Keratinocyte (primary cell): ENCODE results near the gene DCAF12L2. TPM values are rescaled to one million over a fixed set of nuclear protein-coding genes. Genes with fewer than 3 reads are reported as not detected.

Experiments
- DNase-seq: peaks from one replicate; pipeline ENCODE4 v3.0.0-alpha.2; 2011; ENCODE audit warnings: low read depth, missing footprints, low spot score
- FAIRE-seq: peaks from 2 replicates; lab custom pipeline; 2011; peaks lifted over from hg19 to GRCh38; lab: Jason Lieb, UNC
- H2AFZ ChIP-seq: 2 replicates; pipeline ENCODE4 v1.6.0; 2012; ENCODE audit warnings: low read length, control low read depth, inconsistent platforms; ENCODE audit not compliant: control insufficient read depth
- H3K27ac ChIP-seq: 2 replicates; pipeline ENCODE4 v1.5.1; 2011; ENCODE audit warnings: low read length; ENCODE audit not compliant: control insufficient read depth, insufficient read depth
- H3K27me3 ChIP-seq: 3 replicates; pipeline ENCODE4 v1.6.0; 2011; ENCODE audit warnings: low read length; ENCODE audit not compliant: control insufficient read depth, insufficient read depth; ENCODE audit errors: extremely low read depth
- H3K36me3 ChIP-seq, 2 experiments: 2 replicates in 1 of 2; 3 replicates in 1 of 2; pipeline ENCODE4 v1.5.1; 2011; ENCODE audit warnings: low read length in 2 of 2, mild to moderate bottlenecking in 1 of 2; ENCODE audit not compliant: control insufficient read depth in 2 of 2, insufficient read depth in 2 of 2; ENCODE audit errors: extremely low read depth in 1 of 2
- H3K4me1 ChIP-seq: 3 replicates; pipeline ENCODE4 v1.5.1; 2011; ENCODE audit warnings: low read length; ENCODE audit not compliant: control insufficient read depth, insufficient read depth; ENCODE audit errors: extremely low read depth
- H3K4me2 ChIP-seq: 3 replicates; pipeline ENCODE4 v1.6.0; 2011; ENCODE audit warnings: low read depth, low read length; ENCODE audit not compliant: control insufficient read depth, insufficient read depth; ENCODE audit errors: extremely low read depth
- H3K4me3 ChIP-seq, 3 experiments: fragments of 200-600 bp in 1 of 3; sonication (generic) in 1 of 3; 2 replicates in 2 of 3; 3 replicates in 1 of 3; pipeline ENCODE4 v1.5.1; 2011 to 2016; ENCODE audit warnings: low read length in 3 of 3, mild to moderate bottlenecking in 3 of 3, control low read depth in 2 of 3, inconsistent platforms in 1 of 3, low read depth in 1 of 3, mixed read lengths in 1 of 3, mixed run types in 1 of 3, moderate library complexity in 1 of 3; ENCODE audit not compliant: control insufficient read depth in 2 of 3, insufficient read depth in 2 of 3; ENCODE audit errors: extremely low read depth in 1 of 3
- H3K79me2 ChIP-seq: 2 replicates; pipeline ENCODE4 v1.6.0; 2012; ENCODE audit warnings: low read length; ENCODE audit not compliant: control insufficient read depth, insufficient read depth
- H3K9ac ChIP-seq: 3 replicates; pipeline ENCODE4 v1.6.0; 2011; ENCODE audit warnings: low read length; ENCODE audit not compliant: control insufficient read depth, insufficient read depth; ENCODE audit errors: extremely low read depth
- H3K9me1 ChIP-seq: 3 replicates; pipeline ENCODE4 v1.6.0; 2011; ENCODE audit warnings: low read length; ENCODE audit not compliant: control insufficient read depth, insufficient read depth; ENCODE audit errors: extremely low read depth
- H3K9me3 ChIP-seq: 2 replicates; pipeline ENCODE4 v1.5.1; 2012; ENCODE audit warnings: low read depth, low read length; ENCODE audit not compliant: control insufficient read depth
- H4K20me1 ChIP-seq: 3 replicates; pipeline ENCODE4 v1.6.0; 2011; ENCODE audit warnings: low read length; ENCODE audit not compliant: control insufficient read depth, insufficient read depth; ENCODE audit errors: extremely low read depth
- CTCF ChIP-seq, 3 experiments: IDR thresholded peaks in 1 of 3; conservative IDR thresholded peaks in 1 of 3; optimal IDR thresholded peaks in 1 of 3; 2 replicates in 2 of 3; 3 replicates in 1 of 3; pipeline versions ENCODE3 to v1.5.1; 2011; ENCODE audit warnings: low read length in 3 of 3, mild to moderate bottlenecking in 3 of 3, moderate library complexity in 2 of 3, control low read depth in 1 of 3, inconsistent platforms in 1 of 3; ENCODE audit not compliant: insufficient read depth in 2 of 3; ENCODE audit errors: extremely low read depth in 1 of 3
- EZH2 ChIP-seq: IDR thresholded peaks from one replicate; pipeline ENCODE4 v1.6.1; 2012; ENCODE audit warnings: inconsistent platforms, mild to moderate bottlenecking, low read length, moderate library complexity
- dilution Hi-C: fragments of 300-500 bp; cut with MboI; formaldehyde crosslinking; loops from one replicate; pipeline ENCODE4 v1.7.0; 2020; ENCODE audit warnings: low sequenced_read_pairs; ENCODE audit not compliant: extremely low pct_ligation_motif_present
- polyA plus RNA-seq, 5 experiments: library from polyadenylated mRNA; depleted of rRNA in 3 of 5; stranded (reverse) in 3 of 5; stranded (forward) in 1 of 5; unstranded in 1 of 5; fragments of >200 nt; gene quantifications; 1 replicate in 1 of 5; 2 replicates in 3 of 5; 3 replicates in 1 of 5; pipeline versions ENCODE4 v1.2.1 to v1.2.3, GENCODE V29; 2011 to 2012; ENCODE audit warnings: missing spikeins in 2 of 5, low read depth in 1 of 5, low replicate concordance in 1 of 5

Gene DCAF12L2
- polyA plus RNA-seq, 1 donor (not counting 4 experiments of a cell fraction or from before 2014, with no cell fraction given) = 0.04 TPM

- Histone ChIP-seq H3K27ac (no peak overlapping the region), H4K20me1 (no peaks in the 10 kb centered on the region), H2AFZ (no peak overlapping the region), H3K9me3 (no peaks in the 10 kb centered on the region), H3K36me3 (no peaks in the 10 kb centered on the region), H3K9ac (no peak overlapping the region), H3K79me2 (no peaks in the 10 kb centered on the region), H3K9me1 (no peaks in the 10 kb centered on the region), H3K4me1 (no peaks in the 10 kb centered on the region), H3K27me3 (no peaks in the 10 kb centered on the region), H3K4me3 (no peak overlapping the region), H3K4me2 (no peak overlapping the region)
- no peak for FAIRE-seq
- no peak for DNase-seq
- TF ChIP-seq CTCF (optimal IDR thresholded peaks at IDR 0.05 in 1 of 3, IDR thresholded peaks at IDR 0.05 in 1 of 3, conservative IDR thresholded peaks at IDR 0.05 in 1 of 3; ENCODE audit: extremely low read depth in 1 of 3, insufficient read depth in 2 of 3, low read length in 3 of 3) = no peak
- TF ChIP-seq EZH2 = no peak
- dilution Hi-C loops = no loop called here
These were observed 11.2 kb upstream of the DCAF12L2 start for GRCh38 chrX:126177133-126177840.

DNA sequence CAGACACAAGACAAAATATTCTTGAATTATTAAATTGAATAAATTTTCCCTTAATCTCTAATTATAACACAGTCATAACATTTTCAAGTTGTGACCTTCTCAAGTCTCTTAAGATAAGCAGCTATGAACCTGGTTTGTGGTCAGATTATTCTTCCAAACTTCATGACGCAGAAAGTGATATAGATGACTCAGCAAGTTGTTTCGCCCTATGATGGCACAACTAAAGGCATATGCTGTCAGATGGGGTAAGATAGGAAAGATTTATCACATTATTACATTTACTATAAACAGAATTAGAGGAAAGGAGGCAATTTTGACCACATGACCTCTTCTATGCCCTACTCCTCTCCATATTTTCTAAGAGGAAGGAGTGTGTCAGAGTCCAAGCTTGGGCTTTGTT, 4.6 kb upstream of the DCAF12L2 start:
- H3K9me3 ChIP-seq = no peaks in the 10 kb centered on the region
- peaks cover 6% of the 10 kb centered on the region for H3K27me3 ChIP-seq
- no peak overlapping the region for H3K4me2 ChIP-seq
- H3K9me1 ChIP-seq = no peaks in the 10 kb centered on the region
- dilution Hi-C loops = no loop called here
- no peak overlapping the region for H3K9ac ChIP-seq
- no peaks in the 10 kb centered on the region for H3K79me2 ChIP-seq
- no peak for FAIRE-seq
- H3K27ac ChIP-seq = no peak overlapping the region
- H3K36me3 ChIP-seq = no peaks in the 10 kb centered on the region
- H2AFZ ChIP-seq = no peak overlapping the region
- no peak for TF ChIP-seq EZH2
- TF ChIP-seq CTCF (optimal IDR thresholded peaks at IDR 0.05 in 1 of 3, IDR thresholded peaks at IDR 0.05 in 1 of 3, conservative IDR thresholded peaks at IDR 0.05 in 1 of 3; ENCODE audit: extremely low read depth in 1 of 3, insufficient read depth in 2 of 3, low read length in 3 of 3) = no peak
- no peaks in the 10 kb centered on the region for H4K20me1 ChIP-seq
- H3K4me3 ChIP-seq = no peak overlapping the region
- DNase-seq = no peak
- H3K4me1 ChIP-seq = no peaks in the 10 kb centered on the region
